ENCODE data around the gene CNTNAP5. TPM values are rescaled to one million over a fixed set of nuclear protein-coding genes. Genes with fewer than 3 reads are reported as not detected.
A peak's percentile ranks its signal among the peaks of the same experiment; 100 is the strongest.

CNTNAP5 gene
- total RNA-seq, 1 donor from 2014 or later: not detected

DNA sequence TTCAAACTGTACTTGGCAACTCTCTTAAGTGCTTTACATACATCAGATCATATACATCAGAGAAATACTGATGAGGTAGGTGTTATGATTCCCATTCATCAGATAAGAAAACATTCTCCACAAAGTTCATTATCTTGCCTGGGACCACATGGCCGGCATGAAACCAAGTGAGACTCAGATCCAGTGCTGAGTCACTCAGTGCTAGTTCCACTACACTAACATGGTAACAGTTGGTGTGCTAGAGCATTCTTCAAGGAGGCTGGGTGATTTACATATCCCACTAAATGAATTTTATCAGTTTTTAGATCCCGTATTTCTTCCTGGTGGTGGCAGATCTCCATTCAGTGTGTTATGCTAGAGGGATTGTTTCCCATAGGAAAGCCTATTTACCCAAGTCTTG is 772.0 kb downstream of the CNTNAP5 start:
- DNase-seq (ENCODE audit: low read depth): no peak

DNA sequence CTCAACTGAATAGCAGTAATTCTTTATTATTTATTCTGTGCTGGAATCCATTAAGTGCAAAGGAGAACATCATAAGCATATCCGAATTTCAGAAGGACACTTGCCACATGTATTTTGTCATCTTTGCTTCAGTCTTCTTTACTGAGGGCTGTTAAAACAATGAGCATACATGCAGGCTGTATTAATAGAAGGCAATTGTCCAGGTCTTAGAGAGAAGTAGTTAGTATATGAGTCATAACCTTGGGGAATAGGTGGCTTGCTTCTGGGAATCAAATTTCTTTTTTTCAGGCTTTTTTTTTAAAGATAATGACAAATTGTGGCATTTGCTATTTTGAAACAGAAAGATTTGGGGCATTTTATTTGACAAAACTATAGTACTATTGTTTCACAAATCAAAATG is 773.5 kb downstream of the CNTNAP5 start:
- no peak for DNase-seq (ENCODE audit: low read depth)

DNA sequence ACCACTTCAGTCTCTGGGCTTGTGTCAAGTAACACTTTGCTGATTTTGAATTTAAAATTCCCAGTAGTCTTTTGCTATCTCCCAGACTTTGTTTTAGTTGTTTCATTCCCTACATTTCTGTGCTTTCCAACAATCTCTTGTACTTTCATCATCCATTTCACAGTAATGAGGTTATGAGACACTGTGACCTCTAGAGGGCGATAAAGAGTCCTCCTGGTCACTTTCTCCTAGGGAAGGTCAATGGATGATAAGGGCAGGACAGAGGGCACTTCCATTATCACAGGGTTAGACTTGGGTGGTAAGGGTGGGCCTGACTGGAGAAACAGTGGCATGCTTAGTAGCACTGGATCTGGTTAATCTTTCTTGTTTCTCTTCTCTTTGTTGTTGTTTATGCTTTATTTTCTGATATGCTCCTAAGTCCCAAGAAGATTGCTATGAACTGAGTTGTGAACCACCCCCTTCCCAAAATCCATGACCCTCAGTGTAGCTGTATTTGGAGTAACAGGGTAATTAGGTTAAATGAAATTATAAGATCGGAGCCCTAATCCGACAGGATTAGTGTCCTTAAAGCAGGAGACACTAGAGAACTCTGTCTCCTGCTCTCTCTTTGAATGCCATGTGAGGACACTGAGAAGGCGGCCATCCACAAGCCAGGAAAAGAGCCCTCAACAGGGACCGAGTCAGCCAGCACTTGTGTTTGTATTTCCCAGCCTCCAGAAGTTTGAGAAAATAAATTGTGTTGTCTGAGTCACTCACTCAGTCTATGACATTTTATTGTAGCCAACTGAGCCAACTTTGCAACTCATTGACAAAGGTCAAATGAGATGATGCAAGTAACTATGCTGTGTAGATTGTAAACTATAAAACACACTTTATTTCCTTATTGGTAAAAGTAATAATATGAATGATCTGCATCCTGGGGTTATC is 779.2 kb downstream of the CNTNAP5 start:
- peak; percentile 9 for DNase-seq (ENCODE audit: low read depth)

DNA sequence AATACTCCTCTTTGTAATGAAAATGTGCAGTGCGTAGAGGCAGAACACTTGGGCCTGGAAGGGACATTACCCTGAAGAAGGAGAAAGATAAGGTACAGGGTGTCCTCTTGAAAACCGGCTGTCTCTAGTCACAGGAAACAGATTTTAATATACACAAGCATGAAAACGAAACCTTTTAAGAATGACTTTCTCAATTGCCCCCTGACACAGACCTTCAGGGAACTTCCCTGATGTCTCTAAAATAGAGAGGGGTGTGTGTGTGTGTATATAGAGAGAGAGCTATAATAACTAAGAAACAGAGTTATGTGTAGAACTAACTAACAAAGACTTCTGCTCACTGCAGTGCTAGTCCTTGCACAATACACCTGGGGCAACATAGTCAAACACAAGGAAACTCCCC is 780.0 kb downstream of the CNTNAP5 start:
- no peak for DNase-seq (ENCODE audit: low read depth)

DNA sequence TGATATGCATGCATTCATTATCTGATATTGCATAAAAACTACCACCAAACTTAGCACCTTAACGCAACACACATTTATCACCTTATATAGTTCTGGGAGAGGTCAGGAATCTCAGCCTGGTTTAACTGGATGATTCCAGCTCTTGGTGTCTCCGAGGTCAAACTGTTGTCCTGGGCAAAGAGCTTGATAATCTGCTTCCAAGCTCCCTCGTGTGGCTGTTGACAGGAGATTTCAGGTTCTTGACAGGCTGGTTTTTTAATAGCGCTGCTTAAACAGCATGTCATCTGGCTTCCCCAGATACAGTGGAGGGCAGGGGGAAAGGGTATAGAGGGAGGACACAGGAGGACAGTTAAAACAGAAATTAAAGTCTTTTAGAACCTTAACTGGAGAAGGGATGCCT is 785.0 kb downstream of the CNTNAP5 start:
- no peak for DNase-seq (ENCODE audit: low read depth)

DNA sequence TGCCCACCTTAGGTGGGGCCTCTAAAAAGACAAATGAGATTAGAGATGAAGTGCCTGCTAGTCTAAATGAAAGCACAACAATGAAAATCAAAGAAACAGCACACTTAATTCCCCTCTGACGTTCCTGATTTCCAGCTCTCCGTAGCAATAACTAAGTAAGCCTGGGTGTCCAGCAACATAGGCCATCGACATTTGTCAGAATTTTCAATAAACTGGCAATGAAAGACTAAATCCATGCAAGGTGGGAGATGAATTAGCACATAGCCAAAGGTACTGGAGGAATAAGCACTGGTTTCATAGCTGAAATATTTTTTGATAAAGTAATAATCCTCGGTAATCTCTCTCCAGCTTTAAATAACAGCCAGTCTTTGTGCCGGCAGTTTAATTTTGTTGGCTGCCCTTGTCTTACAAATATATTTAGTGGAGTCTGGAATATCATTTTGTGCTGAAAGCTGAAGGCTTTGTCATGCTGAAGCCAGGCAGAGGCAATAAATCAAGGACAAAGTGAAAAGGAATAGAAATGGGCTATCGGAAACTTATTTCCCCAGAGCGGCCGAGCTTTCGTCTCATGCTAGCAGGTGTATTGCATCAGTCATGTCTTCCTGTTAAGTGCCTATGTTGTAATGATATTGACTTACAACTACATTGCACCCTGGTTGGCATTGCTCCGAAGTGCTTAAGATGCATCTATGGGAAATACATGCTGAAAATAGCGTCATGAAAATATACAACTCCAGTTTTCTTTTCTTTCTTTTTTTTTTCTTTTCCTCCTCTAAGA is 790.1 kb downstream of the CNTNAP5 start:
- DNase-seq (ENCODE audit: low read depth): no peak

DNA sequence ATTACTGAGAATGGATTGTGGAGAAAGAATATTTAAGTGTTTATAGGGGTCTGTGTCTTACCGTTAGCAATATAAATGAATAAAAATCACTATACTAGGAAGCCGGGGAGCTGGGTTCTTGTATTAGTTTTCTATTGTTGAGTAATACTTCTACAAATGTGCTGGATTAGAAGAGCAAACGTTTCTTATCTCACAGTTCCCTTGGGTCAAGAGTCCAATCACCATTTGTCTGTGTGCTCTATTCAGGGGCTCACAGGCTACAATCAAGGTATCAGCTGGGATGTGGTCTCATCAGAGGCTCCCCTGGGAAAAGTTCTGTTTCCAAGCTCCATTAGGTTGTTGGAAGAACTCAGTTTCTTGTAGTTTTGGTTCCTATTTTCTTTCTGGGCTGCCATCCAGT is 790.9 kb downstream of the CNTNAP5 start:
- no peak for DNase-seq (ENCODE audit: low read depth)

DNA sequence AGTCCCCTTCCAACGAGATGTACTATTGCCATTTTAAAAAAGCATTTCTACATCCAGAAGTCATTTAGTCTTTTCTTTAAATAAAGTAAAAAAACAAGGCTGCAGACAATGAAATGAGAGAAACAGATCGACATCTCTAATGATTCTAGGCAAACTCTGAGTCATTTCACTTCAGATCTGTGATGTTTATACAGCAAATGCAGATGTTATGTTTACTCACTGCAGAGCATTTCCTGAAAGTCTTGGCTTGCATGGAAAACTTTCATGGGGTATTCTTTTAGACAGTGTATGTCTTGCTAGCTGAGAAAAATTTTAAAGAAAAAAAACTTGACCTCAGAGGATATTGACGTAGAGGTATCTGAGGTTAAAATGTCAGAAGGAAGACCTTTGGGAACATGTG is 797.4 kb downstream of the CNTNAP5 start:
- DNase-seq (ENCODE audit: low read depth): no peak

DNA sequence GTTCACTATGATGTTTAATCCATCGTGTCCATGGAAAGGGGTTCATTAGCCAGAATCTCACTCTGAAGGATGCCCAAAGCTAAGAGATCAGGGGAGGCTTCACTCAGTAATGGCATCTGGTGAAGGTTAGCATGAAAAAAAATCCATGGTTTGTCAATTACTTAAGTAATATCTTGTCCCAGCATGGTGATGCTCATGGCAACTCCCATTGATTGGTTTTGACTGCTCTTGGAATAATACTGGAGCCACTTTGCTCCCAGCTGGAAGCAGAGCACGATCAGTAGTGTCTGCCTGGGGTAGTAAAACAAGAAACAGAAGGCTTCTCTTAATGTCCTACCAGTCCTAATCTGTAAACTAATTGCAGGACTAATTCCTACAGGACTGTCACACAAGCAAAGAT is 799.4 kb downstream of the CNTNAP5 start:
- no peak for DNase-seq (ENCODE audit: low read depth)

DNA sequence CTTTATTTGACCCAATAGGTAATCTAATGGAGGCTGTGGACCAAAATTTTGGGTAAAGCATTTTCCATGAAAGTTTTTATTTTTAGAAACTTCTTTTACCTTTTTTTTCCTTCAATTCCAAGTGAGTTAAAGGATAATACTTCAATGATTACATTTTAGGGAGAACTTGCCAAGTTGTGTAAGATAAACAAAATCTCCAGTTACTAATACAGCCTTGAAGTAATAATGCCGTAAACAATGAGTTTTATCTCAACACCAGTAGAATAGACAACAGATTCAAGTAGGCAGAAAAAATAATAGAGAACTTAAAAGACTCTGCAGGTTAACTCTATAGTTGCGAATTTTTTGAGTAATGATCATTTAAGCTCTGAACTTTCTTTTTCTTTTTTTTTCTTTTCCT is 807.4 kb downstream of the CNTNAP5 start:
- no peak for DNase-seq (ENCODE audit: low read depth)

DNA sequence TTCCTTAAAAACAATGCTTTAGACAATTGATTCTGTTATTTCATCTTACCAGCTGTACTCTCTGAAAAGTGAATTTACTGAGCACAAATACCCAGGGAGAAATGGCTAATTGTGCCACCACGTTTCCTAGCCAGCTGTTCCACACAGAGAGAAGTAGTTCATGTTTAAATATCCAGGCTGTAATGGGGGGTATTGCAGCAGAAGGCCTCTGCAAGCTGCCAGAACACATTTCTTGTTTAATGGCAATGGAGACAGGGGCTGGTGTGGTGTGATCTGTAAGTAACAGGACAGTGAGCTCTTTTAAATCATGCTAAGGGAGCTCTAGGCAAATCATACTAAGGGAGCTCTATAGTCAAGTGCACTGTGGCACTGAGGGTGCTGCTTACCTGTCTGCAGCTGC is 809.2 kb downstream of the CNTNAP5 start:
- no peak for DNase-seq (ENCODE audit: low read depth)

DNA sequence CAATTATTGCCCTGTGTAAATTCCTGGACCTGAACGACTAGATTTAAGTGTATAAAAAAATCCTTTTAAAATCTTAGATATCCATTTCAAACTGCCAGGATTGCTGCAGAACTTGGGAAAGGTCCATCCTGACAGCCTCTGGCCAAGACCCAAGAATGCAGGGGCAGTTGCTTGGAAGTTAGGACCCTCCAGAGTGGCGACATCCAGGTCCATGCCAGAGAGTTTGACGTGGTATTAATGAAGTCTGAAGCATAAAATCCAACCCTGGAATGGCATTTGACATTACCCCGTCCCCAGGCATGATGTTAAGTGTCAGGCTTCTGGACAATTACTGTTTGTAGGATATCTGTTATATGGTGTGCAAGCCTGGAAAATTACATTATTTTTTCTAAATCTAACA is 810.2 kb downstream of the CNTNAP5 start:
- DNase-seq (ENCODE audit: low read depth): no peak

DNA sequence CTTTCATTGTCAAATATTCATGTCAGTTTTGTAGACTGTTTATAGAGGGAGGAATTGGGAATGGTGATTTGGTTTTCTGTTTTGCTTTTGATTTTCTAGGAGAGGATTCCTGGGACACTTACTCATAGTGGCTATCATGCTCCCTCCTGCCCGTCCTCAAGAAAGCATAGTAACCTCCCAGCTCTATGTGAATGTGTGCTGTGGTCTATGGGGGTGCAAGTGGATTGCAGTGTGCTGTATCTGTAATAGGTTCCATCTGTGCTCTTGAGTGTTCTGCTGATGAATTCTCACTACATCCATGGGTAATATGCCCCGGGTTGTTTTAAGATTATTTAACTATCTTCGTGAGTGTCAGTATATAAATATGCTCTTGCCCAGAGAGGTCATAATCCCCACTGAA is 811.3 kb downstream of the CNTNAP5 start:
- no peak for DNase-seq (ENCODE audit: low read depth)

DNA sequence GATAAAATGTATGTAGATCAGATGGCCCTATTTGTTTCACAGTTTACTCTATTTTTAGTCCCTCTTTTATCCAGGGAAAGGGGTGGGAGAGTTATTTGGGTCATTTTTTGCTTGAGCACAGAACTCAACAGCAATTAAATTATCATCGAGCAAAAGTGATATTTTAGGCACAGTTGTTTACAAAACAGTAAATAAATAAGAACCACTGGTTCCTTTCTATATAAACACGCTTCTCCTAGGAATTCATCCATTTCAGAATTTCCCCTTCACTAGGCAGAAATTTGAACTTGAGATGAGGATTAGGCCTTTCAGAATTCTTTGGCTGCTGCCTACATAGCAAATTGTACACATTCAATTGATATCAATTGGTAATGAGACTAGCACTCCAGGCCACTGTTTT is 812.4 kb downstream of the CNTNAP5 start:
- no peak for DNase-seq (ENCODE audit: low read depth)

DNA sequence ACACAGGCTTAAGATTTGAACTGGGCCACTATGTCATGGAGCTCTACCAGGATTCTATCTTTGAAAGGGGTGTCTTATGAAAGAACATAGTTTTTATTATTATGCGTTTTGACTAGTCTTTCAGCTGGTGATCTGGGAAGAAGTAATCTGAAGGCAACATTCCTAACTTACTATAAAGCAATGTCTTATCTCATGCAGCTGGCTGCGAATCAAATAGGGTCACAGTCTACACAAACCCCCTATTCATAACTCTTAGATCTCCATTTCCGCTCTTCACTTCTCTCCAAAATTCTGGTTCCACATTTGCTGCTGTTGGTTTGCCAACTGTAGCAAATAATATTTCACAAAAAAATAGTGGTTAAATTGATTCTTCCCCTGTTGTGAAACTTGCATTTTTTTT is 813.3 kb downstream of the CNTNAP5 start:
- DNase-seq (ENCODE audit: low read depth): no peak

DNA sequence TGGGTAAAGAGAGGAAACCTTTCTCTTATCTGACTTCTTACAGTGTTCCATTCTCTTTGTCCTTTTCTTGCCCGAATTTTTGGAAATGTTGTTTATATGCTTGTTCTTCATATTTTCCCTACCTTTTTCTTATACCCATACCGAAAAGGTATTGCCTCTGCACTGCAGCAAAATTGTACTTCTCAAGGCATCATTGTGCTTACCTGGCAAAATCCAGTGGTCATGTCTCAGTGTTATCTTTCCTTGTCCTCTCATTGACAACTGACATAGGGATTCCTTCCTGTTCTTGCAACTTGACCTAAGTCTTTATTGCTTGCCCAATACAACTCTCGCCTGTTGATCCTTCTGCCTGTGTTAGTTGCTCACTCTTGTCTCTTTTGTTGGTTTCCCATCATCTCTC is 842.2 kb downstream of the CNTNAP5 start:
- no peak for DNase-seq (ENCODE audit: low read depth)

DNA sequence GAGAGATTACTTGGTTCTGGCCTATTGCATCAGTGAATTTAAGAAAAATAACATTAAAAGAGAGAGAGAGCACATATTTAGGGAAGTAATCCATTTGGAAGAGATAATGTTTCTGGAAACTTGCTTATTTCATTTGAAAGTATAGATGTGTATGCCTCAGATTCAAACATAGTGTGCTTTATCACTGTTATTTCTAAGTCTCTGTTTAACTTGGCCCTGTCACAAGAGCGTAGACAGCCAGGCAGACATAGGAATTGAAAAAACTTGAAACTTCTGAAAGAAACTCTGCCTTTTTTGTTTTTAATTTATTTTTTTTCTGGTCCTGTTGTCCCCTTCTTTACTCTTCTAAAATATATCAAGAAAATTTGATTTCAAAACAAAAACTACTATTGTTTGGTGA is 849.1 kb downstream of the CNTNAP5 start:
- DNase-seq (ENCODE audit: low read depth): no peak

DNA sequence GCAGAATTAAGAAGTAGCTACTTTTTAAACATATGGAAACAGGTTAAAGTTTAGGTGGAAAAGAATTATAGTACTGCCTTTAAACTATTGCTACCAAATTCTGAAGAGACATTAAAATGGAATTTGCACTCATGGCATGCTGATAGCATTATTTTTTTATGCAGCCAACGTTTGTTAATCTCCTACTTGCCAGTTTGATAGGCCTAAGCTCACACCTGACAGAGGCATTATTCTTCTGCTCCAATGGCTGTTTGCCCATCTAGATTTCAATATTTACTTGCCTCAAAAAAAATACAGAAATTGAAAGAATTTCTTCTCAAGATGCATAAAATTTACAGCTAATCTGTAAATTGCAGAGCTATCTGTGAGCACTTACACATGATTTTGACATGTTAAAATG is 849.6 kb downstream of the CNTNAP5 start:
- DNase-seq (ENCODE audit: low read depth): no peak

DNA sequence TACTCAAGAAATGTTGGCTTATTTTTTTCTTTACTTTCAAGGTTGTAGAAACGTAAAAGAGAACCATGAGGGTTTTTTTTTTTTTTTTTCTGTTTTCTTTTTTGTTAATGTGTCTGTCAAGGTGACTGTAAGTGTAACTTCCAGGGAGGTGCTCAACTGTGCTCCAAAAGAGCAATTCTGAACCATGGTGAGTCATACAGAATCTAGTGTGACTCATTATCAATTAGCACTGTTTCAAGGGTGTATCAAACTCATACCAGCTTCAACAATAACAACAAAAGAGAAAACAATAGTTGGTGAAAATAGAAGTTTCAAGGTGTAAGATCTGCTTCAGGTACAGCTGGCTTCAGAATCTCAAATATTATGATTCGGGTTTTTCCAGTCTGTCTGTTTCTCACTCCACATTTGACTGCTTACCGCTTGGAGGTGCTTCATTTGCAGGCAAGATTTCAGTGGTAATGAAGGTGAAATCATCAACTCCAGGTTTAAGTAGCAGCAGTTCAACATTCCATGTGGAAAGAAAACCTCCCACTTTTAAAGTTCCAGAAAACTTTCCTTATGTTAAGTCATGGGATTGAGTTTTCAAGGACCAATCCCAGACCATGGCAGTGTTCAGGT is 850.6 kb downstream of the CNTNAP5 start:
- DNase-seq (ENCODE audit: low read depth): no peak

DNA sequence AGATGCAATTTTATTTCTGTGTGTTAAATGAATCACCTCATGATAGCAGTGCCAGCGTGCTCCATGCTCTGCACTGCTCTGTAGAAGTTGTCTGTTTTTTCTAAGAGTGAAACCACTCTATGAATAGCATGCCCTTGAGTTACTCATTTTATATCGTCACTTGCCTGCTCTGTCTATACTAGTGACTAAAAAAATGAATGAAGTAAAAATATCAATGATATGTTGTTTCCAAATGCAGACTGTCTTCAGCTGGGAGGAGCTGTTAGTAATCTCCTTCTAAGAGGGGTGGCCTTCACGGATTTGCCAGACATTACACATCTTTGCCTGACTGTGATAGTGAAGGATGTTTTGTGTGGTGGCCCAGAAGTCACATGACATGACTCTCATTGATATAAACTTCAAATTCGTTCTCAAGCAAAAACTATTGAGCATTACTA is 852.1 kb downstream of the CNTNAP5 start:
- DNase-seq (ENCODE audit: low read depth): no peak

DNA sequence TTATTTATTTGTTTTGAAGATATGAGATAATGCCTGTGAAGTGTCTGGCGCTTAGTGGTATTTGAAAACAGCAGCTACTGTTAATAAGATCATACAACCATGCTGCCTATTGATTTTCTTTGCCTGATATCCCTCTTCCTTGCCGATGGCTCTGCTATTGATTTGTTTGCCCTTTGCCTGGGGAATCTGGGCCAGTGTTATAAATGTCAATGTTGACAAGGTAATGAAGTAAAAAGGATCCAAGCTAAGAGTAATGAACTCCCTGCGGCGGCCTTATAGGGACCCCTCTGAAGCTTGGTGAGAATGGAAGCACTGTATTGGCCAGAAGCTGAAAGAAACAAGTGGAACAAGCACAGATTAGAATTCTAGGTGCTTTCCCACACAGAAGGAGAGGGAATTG is 854.6 kb downstream of the CNTNAP5 start:
- DNase-seq (ENCODE audit: low read depth): no peak

DNA sequence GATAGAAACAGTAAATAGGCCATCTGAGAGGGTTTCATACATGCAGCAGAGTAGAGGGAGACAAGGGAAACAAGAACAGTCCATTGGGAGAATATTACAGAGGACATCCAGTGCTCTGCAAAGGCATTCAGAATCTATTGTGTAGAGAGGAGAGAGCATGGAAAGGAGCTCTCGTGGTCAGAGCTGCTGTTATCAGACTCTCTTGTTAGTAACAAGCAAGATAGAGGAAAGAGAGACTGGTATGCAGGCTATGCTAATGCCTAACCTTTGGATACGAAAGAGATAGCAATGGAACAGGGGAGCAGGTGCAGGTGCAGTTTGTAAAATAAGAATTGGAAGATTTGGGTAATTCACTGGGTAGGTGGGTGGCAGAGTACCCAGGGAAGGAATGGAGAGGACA is 855.9 kb downstream of the CNTNAP5 start:
- DNase-seq (ENCODE audit: low read depth): no peak

All from myocyte (in vitro differentiated cells).